ENCODE data around the gene GUCD1.
A peak's percentile ranks its signal among the peaks of the same experiment; 100 is the strongest.
"Not testable (repeated sequence)": the region's sequence is repeated elsewhere in the genome, so short reads cannot be mapped to it uniquely, and the experiment has no call there.

GUCD1 gene

DNA sequence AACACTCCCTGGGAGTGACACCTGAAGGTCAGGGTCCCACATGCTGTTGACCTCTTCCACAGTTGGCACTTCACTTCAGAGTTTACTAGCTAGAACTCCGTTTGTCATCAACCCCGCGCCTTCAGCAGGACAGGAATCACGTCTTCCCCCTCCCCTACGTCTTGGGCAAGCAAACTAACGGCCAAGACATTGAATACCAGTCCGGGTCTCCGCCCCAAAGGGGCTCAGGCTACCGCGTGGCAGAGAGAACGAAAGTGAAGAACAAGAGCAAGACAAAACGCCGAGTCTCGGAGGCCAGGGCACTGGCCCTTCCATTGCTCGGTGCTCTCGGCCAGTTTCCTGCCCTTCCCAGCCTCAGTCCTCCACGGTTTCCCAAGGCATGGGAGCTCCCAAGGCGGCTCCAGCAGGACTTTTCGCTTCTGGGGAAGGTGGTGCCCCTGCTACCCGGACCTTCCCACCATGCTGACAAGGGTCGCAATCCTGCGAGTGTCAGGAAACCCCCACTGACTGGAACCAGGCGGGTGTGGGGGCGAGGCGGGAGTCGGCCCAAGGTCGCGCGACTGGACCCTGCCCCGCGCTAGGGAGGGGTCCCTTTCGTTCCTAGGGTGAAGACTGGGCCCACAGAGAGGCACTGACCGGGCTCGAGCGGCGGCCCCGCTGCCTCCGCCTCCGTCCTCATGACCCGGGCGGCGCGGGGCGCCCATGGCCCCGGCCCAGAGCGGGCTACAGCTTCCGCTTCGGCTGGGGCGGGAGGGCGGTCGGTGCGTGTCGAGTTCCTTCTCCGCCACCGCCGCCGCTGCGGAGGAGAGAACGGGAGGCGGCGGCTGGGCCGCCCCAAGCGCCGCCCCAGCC lies at the start of gene GUCD1:
TSS of gene GUCD1 (minus strand) at position 826 of the 852 bp plus-strand sequence. CDS start at position 679, 147 bp downstream.
- peak; percentile 15 for DNase-seq

DNA sequence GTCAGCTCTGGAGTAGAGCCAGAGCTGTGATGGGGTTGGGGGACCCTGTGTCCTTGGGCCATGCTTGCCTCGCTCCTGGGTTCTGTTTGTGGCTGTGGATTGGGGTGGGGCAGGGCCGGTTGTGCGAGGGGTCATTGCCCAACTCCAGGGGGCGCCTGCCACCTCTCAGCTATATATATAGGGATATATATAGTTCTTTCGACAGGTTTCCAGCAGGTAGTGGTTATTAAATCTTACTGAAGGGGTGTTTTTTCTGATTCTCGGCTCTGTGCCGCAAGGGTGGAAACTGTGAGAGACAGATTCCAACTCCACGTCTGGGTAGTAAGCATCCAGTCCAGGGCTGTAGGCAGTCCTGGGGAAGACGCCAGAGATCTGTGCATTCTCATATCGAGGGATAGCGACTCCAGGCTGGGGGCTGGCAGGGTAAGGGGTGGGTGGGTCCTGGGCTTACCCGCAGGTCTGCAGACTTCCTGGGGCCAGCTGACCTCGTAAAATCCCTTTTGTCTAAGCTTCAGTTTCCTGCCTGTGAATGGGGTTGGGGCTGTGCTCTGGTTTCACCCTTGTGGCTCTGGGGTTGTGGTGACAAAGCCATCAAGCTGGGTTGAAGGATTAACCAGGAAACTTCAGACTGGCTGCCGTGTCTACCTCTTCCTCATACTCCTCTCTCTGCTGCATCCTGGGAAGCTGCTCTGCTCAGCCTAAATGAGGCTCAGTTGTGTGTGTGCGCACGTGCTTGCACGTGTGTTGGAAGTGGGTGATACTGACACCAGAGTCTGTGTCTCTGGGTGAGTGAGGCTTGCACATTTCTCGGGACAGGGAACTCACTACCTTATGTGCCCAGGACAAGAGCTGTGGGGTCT lies 49.1 kb upstream of the GUCD1 start:
- not testable (repeated sequence) for DNase-seq

DNA sequence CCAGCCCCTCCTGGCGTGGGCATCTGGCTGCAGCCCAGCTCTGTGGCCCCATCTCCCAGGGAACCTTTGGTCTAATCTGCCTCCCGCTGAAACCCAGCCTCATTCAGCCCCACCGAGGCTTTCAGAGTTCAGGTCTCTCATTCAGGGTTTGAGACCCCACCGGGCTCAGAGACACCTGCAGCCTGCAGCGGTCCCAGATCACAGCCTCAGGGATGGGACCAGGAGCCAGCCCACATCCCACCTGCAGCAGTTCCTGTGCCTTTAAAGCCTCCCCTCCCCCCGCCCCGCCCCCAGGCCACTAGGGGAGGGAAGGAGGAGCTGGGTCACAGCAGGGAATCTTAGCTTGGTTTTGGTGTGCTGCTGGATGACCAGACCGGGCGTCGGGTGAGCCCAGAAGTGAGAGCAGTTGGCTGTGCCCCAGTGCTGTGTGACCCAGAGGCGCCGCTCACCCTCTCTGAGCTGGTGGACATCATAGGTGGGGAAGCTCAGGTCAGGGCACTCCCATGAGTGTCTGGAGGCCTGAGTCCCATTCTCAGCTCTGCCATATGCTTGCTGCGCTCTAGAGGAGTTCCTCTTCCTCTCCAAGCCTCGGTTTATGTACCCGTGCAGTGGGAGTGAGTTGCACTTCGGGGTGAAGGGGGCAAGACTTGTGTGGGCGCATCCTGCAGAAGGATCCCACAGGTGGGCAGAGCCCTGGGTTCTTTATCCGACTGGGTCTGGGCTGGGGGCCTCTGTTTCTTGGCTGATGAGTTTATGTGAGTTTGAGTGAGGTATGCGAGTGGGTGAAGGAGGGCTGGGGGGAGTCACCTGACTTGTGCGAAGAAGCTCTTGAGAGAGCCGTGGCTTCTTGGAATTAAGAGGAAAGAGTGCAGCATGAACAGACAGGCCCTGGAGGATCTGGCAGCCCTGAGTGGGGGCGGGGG lies 48.2 kb upstream of the GUCD1 start, which contains the start of gene GGT1:
TSS of gene GGT1 (plus strand) at position 347 of the 923 bp plus-strand sequence. CDS start 7,889 bp downstream, outside the sequence.
- DNase-seq = not testable (repeated sequence)

DNA sequence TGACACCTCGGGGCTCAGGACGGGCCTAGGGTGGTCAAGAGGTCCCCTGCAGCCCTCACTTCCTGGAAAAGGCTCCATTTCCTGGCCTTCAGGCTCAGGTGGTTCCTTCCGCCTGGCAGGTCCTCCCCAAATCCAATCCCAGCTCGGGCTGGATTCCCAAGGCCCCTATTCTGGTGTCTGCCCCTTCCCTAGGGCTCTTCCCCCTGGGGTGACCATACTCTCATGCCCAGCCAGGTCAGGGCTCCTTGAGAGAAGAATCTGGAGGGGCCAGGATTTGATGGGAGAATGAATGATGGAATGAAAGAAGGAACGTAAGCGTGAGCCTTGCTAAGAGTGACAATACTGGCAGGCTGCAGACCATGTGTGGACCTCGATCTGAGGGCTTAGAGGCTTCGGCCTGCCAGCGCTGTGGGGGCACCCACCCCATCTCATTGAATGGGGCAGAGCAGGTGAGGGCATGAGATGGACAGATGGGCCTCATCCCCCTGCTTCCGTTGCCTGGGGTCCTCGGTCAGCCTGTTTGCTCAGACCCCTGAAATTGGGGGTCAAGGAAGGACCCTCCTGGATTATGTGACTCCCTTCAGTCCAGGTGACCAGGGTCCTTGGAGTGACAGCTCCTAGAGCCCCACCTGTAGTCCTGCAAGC lies 47.3 kb upstream of the GUCD1 start:
- DNase-seq = not testable (repeated sequence)

DNA sequence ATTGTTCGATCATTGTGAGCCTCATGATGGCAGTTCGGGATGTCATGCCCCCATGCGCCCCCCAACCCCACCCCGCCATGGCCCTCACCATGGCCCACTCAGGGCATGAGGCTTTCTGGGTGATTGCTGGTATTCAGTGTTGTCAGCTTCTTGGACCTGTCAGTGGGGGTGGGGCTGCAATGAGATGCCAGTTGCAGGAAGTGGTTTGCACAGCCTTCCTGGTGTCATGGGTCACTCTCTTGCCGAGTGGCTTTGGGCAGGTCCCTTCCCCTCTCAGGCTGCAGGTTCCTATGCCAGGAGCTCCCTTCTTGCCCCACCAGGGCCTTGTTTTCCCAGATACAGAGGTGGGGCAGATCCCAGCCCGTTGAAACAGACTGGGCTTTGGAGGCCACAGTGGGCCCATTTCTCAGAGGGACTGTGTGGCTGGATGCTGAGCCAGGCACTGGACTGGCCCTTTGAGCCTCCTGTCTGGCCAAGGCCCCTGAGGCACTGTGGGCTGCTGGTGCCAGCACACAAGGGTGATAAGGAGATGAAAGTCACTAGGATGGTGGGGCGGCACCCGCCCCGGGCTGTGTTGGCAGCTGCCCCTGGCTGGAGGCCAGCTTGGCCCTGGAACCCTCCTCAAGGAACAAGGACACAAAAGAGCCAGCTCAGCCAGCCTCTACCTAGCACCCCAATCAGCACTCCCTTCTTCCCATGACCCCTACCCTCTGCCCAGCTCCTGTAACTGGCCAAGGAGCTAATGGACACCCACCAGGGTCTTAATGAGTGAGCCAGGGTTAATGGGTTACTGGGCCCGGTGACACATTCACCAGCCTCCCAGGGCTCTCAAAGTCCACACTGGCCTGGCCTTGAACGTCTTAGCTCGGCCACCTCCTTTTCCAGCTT lies 46.5 kb upstream of the GUCD1 start:
- DNase-seq = no peak

DNA sequence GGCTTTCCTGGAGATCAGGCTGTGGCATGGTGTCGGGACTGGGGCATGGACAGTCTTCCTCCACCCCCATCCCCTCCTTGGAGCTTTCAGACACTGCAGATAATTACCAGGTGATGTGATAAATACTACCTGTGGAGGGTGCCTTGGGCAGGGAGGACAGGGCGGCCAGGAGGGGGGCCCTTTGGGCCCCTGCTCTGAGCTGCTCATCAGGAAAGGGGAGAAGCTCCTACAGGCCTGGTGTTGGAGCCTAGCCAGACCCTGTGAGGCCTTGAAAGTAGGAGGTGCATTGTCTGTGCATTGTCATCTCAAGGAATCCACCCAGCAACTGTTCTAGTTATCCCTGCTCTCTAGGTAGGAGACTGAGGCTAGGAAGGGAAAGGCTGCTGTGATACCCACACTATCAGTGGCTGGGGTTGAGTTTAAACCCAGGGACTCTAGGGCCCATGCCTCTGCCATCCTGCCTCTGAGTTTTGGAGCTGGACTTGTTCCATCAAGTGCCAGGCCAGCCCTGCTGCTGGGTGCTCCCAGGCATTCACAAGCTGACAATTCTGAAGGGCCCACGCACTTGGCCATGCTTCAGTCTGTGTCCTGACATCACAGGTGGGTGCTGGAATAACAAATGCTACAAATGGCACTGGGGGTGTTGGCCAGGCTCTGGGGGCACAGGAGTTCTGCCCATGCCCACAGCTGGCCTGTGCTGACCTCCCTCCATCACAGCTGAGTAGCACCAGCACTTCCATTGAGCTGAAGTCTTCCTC lies 45.2 kb upstream of the GUCD1 start:
- not testable (repeated sequence) for DNase-seq

DNA sequence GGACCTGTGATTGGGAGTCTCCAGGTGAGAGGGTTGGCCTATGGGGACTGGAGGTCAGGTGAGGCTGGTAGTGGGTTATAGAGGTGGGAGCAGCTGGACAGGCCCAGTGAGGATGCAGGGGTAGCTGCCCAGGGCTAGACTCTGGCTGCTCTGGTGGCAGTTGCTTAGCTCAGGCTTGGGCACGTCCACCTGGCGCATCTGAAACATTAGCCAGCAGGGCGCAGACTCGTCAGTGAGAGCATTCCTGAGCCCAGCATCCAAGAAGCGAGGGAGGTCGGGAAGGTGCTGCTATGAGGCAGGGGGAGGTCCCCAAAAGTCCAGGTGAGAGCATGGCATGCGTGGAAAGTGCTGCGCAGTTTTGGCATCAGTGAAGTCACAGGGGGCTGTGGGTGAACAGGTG lies 44.6 kb upstream of the GUCD1 start:
- no peak for DNase-seq

DNA sequence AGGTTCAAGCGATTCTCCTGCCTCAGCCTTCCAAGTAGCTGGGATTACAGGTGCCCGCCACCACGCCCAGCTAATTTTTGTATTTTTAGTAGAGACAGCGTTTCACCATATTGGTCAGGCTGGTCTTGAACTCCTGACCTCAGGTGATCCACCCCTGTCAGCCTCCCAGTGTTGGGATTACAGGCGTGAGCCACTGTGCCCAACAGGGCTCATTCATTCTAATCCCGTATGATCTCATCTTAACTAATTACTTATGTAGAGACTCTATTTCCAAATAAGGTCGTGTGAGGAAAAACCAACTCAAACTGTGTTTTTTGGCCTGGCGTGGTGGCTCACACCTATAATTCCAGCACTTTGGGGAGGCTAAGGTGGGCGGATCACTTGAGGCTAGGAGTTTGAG lies 42.1 kb upstream of the GUCD1 start:
- DNase-seq = not testable (repeated sequence)

DNA sequence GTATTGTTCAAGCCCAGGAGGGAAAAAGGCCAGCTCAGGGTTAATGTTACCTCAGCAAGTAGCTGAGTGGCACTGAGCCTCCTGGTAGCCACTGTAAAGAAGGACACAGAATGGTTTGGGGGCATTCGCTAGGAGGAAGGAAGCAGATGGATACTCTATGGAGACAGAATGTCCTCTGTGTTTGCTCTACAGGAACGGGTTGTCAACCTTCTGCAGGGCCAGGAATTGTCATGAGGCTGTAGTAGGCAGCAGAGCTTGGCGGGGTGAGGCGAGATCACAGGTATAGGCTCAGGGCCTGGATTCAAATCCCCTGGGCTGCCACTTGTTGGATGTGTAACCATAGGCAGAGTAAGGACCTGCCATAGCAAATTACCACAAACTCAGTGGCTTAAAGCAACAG lies 40.9 kb upstream of the GUCD1 start:
- no peak for DNase-seq

DNA sequence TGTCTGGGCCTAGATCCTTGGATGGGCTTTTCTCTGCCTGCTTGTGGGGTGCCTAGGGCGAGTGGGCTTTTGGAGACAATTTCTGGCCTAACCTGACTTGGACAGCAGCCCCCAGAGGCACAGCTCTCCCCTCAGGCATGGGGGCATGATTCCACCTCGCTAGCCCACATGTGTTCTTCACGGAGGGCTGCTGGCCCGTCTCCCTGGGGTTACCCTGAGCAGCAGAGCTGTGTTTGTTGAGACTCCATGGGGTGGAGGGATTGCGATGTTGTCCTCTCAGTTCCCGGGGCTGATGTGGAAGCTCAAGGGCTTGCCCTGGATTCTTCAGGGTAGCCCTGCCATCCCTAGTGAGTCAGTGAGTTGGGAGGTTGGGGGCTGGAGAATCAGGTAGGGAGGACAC lies 40.3 kb upstream of the GUCD1 start:
- DNase-seq = no peak

DNA sequence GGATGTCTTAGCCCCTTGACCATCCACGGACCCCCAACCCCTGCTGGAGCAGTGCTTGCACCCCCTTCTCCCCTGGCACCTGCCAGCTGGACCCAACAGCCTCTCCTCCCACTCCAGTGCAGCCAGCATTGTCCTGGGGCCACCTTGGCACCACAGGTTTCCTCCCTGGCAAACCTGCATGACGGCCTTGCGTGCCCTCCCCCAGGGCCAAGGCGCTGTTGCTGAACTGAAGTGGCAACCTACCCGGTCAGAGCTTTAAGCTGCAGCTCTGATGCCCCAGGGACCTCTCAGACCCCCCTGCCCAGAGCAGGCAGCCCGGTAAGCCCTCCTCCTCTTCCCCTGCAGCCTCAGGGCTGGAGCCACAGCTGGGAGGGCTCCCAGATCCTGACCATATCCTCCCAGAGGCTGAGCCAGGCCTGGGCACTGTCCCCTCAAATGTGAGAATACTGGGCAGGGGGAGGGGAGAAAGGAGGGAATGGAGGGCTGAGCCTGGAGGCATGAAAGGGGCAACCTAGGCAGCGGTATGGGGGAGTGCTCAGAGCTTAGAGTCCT lies 39.7 kb upstream of the GUCD1 start:
- DNase-seq = no peak

DNA sequence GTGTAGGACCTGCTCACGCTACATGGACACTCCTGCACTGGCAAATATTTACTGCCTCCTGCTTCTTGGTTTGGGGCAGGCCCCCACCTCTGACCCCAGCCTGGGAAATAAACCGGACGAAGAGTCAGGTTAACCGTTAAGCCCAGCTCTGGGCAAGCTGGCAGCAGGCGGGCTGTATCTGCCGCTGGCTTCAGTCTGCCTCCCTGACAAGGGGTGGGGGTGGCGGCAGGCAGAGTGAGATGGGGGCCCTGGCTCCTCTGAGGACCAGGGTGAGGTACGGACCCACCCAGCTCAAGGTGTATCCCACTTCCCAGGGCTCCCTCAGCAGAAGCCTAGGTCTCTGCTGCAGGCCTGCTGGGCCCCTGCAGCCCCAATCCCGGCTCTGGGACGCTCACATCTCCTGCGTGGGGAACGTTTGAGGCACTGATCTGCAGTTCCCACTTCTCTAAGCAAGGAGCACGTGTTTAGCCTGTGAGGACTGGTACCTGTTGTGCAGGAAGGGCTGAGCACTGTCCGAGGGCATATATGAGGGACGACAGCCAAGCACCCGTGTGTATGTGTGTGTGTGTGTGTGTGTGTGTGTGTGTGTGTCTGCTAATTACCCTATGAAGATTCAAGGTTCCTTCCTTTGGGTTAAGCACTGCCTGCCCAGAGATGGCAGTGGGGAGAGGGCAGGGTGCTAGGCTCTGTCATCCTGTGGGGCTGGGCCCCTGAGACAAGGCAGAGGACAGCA lies 39.1 kb upstream of the GUCD1 start:
- no peak for DNase-seq

DNA sequence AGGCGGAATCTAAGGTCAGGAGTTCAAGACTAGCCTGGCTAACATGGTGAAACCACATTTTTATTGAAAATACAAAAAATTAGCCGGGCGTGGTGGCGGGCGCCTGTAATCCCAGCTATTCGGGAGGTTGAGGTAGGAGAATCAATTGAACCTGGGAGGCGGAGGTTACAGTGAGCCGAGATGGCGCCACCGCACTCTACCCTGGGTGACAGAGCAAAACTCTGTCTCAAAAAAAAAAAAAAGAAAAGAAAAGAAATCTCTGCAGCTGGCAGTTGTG lies 38.6 kb upstream of the GUCD1 start:
- DNase-seq = not testable (repeated sequence)

DNA sequence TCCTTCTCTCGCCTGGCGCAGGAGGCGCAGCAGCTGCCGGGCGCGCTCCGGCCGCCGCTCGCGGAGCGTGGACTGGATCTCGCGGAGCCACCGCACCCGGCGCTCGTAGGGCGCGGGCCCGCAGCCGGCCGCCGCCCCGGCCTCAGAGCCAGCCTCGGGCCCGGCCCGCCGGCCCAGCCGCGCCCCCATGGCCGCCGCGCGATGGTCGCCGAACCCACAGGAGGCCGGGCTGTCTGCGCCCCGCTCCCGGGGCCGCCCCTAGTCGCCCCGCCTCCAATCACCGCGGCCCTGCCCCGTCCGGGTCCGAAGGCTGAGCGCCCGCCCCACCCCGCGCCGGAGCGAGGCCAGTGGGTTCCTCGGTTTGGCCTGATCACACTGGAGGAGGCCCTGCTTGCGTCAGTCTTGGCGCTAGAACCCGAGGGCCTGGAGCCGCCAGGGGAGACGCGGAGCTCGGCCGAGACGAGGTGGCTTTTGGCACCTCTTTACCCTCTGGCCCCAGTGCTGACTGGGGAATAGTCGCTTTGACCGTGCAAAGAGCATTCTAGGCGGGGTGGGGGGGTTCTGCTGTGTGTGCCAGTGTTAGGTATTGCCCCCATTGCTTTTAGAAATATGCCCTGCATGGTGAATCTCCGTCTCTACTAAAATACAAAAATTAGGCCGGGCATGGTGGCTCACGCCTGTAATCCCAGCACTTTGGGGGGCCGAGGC lies 38.1 kb upstream of the GUCD1 start, which contains the start of gene LRRC75B:
TSS of gene LRRC75B (minus strand) at position 223 of the 708 bp plus-strand sequence. CDS start at position 189, 34 bp downstream.
- no peak for DNase-seq

DNA sequence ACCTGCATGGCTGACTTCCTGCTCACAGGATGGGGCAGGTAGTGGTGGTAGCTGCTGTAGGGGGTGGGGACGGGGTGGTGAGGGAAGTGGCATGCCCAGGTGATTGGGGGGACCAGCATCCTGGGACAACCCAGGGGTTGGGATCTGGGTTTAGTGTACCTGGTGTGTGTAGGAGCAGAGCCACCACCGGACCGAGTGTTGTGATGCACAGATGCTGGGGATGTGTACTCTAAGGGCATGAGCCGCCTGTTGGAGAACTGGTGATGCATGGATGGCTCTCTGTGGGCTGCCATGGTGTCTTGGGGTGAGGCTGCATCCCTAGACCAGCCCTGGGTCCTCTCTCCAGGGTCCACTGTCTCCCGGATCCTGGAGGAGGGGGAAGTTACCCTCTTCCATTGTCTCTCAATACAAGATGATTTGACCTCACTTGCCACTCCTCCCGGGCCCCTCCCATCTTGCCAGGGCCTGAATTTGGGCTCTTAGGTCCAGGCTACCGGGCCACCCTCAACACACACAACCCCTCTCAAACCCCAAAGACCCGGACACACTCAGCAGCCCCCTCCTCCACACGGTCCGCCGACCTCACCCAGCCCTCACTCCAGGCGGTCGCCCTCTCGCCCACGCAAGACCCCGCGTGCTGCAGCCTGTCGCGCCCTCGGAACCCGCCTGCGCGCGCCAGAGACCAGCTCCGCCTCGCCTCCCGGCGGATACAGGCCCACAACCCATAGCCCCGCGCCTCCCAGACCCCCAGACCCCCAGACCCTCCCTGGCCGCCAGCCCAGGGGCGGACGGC lies 37.3 kb upstream of the GUCD1 start:
- no peak for DNase-seq

DNA sequence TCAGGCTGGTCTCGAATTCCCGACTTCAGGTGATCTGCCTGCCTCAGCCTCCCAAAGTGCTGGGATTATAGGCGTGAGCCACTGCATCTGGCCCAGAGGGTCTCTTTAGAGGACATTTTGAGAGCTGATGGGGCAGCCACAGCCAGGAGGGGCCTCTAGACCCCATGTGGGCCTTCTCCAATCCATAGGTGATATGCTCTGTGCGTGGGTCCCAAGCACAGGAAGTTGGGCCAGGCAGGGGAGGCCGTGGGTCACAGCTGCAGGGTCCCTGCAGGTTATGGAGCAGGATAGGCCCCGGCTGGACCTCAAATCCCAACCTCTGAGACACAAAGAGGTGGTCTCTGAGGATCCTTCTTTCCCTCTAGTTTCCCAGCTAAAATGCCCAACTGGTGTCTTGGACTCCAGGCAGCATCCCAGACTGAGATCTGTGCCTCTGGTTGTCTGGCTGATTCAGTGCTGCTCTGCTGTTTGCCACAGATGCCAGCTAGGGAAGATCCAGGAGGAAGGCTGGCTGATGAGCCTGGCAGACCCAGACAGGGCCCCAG lies 36.4 kb upstream of the GUCD1 start:
- DNase-seq = no peak

DNA sequence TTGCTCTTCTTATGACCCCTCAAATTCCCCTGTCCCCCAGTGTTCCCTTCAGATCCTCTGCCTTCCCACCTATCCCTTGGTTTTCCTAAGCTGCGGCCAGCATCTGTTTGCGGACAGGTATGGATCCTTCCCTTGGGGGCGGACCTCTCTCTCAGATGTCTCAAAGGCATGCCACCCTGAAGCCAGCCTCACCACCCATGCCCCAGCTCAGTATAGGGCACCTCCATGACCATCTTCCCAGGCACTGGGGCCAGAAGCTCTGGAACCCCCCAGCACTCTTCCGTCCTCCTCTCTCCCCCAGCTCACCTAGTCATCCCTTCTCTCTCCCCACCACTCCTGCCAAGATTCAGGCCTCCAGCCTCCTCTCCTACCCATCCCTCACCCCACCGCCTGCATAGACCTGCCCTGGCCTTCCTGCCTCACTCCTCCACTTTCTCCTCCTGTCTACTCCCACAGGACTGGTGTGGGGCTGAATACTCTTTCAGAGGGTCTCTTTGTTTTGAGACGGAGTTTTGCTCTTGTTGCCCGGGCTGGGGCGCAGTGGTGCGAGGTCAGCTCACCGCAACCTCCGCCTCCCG lies 35.7 kb upstream of the GUCD1 start:
- DNase-seq = no peak

Data from activated CD4-positive, alpha-beta T cell treated with anti-CD3 and anti-CD28 coated beads for 1 hour (primary cell).